Adrenal gland (tissue), 12 donors: ENCODE measurements around the gene OR2H2. TPM values are rescaled to one million over a fixed set of nuclear protein-coding genes. Genes with fewer than 3 reads are reported as not detected.
A peak's percentile ranks its signal among the peaks of the same experiment; 100 is the strongest.

Source experiments
- DNase-seq, 7 donors: peaks; one replicate each; pipeline ENCODE4 v3.0.0-alpha.2; 2019 to 2020
- H3K27ac ChIP-seq, 5 donors: fragments of 200-600 bp; sonication (generic) in 4 of 5; 1 replicate in 3 of 5; 2 replicates in 2 of 5; pipeline versions ENCODE4 v1.5.1 to v1.8.0; 2016 to 2020; ENCODE audit warnings: mild to moderate bottlenecking in 1 of 5
- H3K27me3 ChIP-seq: fragments of 200-600 bp; 2 replicates; pipeline ENCODE4 v1.8.0; 2021
- H3K36me3 ChIP-seq, 2 donors: fragments of 200-600 bp; replicated peaks in 1 of 2; 1 replicate in 1 of 2; 2 replicates in 1 of 2; pipeline versions ENCODE4 v1.5.1 to v1.8.0; 2018 to 2022
- H3K4me1 ChIP-seq, 2 donors: fragments of 200-600 bp; replicated peaks in 1 of 2; 1 replicate in 1 of 2; 2 replicates in 1 of 2; pipeline versions ENCODE4 v1.5.1 to v1.8.0; 2018 to 2021
- H3K4me3 ChIP-seq, 4 donors: fragments of 200-600 bp; sonication (generic) in 3 of 4; one replicate each; pipeline ENCODE4 v1.5.1; 2016 to 2018
- H3K9me3 ChIP-seq, 3 donors: fragments of 200-600 bp; sonication (generic) in 1 of 3; replicated peaks in 1 of 3; 1 replicate in 2 of 3; 2 replicates in 1 of 3; pipeline versions ENCODE4 v1.5.1 to v1.8.0; 2016 to 2021
- CTCF ChIP-seq, 6 experiments: fragments of 450-650 bp in 4 of 6; fragments of 200-600 bp in 2 of 6; sonication (generic) in 1 of 6; IDR thresholded peaks; 1 replicate in 5 of 6; 2 replicates in 1 of 6; pipeline versions ENCODE4 v1.5.1 to v1.8.0; 2016 to 2021; ENCODE audit warnings: antibody characterized with exemption in 6 of 6, mild to moderate bottlenecking in 2 of 6, moderate library complexity in 1 of 6
- POLR2A ChIP-seq, 2 donors: fragments of 450-650 bp; IDR thresholded peaks; one replicate each; pipeline ENCODE4 v1.6.1; 2017; ENCODE audit warnings: antibody characterized with exemption in 2 of 2, mild to moderate bottlenecking in 2 of 2, moderate library complexity in 1 of 2
- WGBS, 4 donors: extraction: QIAGEN DNeasy Blood & Tissue Kit in 2 of 4; methylation state at CpG; one replicate each; pipeline versions ENCODE4 v1.1.5 to v1.1.7; 2013 to 2017; 5-methylcytosine and 5-hydroxymethylcytosine counted together
- intact Hi-C, 2 donors: fragments of 100-400 bp; cut with DNase I; formaldehyde crosslinking; loops; one replicate each; pipeline versions ENCODE4 v1.14.1 to v1.15.0; 2022 to 2023
- polyA plus RNA-seq, 3 donors: library from polyadenylated mRNA; stranded (reverse); fragments of 200-250 nt in 2 of 3; fragments of 350-450 nt in 1 of 3; fragmentation: Illumina TruSeq in 1 of 3; extraction: RNeasy Lipid Tissue Mini Kit (QIAGEN cat#74804) in 1 of 3; gene quantifications; one replicate each; pipeline ENCODE4 v1.2.3, GENCODE V29; 2013 to 2014
- total RNA-seq, 9 donors: library from RNA; depleted of rRNA in 4 of 9; stranded (reverse); fragments of >200 nt in 4 of 9; fragments of 120-200 nt in 1 of 9; fragmentation: NEBNext Ultra II Directional in 1 of 9; extraction: Animal tissue kit (Norgen Biotek cat#: 25700) in 1 of 9; gene quantifications; one replicate each; pipeline versions ENCODE4 v1.1.0 to v1.2.4, GENCODE V29; 2013 to 2023
- donor health status: healthy with polysubstance abuse.
- donor health status: Bipolar disorder and iron deficiency.
- donor health status: DM: yes; HTN: yes; CAD: no.
- donor health status: DM: no; HTN: no; CAD: no.
- donor health status: DM: no; HTN: no; CAD: no.
- donor health status: DM: yes; HTN: yes; CAD: no.

OR2H2 gene
- total and polyA plus RNA-seq, 12 donors, result not detected

- H3K27ac ChIP-seq, result no peak overlapping the region
- H3K4me3 ChIP-seq, result no peak overlapping the region
- intact Hi-C loops, result no loop called here
- DNase-seq, result no peak
- TF ChIP-seq CTCF (IDR thresholded peaks at IDR 0.05) (no peak), POLR2A (IDR thresholded peaks at IDR 0.05) (no peak)
- H3K27me3 ChIP-seq, result peaks cover 8% of the 10 kb centered on the region
- H3K36me3 ChIP-seq, result no peaks in the 10 kb centered on the region
- no peaks in the 10 kb centered on the region for H3K9me3 ChIP-seq
- no peaks in the 10 kb centered on the region for H3K4me1 ChIP-seq
These were observed 8.9 kb upstream of the OR2H2 start for GRCh38 chr6:29576056-29576455.

DNA sequence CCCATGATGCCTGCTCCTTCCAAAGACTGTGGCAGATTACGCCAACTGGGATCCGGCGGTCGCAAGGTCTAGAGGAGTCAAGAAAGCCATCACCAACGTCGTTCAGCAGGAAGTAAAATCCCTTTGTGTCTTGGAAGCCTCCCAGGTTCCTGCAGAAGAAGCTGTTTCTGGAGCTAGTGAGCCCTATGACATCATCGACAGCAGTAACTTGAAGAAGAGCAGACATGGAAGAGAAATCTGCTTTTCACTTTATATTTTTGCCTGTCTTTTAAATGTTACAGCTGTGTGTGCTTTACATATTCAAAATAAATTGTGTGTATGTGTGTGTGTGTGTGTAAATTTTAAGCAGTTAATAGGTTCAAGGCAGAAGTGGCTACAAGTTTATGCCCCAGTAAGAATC lies 7.4 kb upstream of the OR2H2 start:
- no peak overlapping the region for H3K4me3 ChIP-seq
- 66 to 77% (median 71%) methylated on average over 7 of the region's 7 CpGs for WGBS, 4 donors
- H3K27ac ChIP-seq, result no peak overlapping the region
- no peak for DNase-seq
- no peaks in the 10 kb centered on the region for H3K4me1 ChIP-seq
- H3K9me3 ChIP-seq, result no peaks in the 10 kb centered on the region
- no peak for TF ChIP-seq POLR2A (IDR thresholded peaks at IDR 0.05)
- no peak for TF ChIP-seq CTCF (IDR thresholded peaks at IDR 0.05)
- intact Hi-C loops, result no loop called here
- no peaks in the 10 kb centered on the region for H3K36me3 ChIP-seq
- peaks cover 4% of the 10 kb centered on the region for H3K27me3 ChIP-seq

DNA sequence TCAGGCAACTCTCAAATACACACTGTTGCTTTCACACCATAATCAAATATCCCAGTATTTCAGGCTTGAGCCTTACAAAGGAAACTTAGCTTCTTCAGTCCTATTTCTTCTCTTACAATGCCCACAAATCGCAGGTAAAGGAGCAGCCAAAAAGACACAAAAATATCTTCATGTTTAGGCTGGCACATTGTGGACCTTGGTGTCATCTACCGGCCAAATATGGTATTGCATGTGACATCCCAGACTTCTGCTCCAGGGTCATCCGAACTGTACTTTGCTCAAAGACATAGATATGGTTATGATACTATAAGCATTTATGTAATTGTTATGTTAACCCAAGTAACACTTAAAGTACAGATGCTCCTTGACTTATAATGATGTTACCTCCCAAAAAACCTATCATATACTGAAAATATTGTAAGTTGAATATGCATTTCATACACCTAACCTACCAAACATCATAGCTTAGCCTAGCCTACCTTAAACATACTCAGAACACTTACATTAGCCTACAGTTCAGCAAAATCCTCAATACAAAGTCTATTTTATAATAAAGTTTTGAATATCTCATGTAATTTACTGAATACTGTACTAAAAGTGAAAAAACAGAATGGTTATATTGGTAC lies 4.6 kb downstream of the OR2H2 start:
- Histone ChIP-seq H3K4me1 (no peaks in the 10 kb centered on the region), H3K9me3 (no peaks in the 10 kb centered on the region), H3K4me3 (no peak overlapping the region), H3K27me3 (no peaks in the 10 kb centered on the region), H3K27ac (no peak overlapping the region), H3K36me3 (no peaks in the 10 kb centered on the region)
- peak; percentile 31 to 77 (median 47) for DNase-seq
- WGBS, 4 donors, result 2 to 9% (median 3%) methylated on average over 3 of the region's 3 CpGs
- TF ChIP-seq POLR2A (IDR thresholded peaks at IDR 0.05) (no peak), CTCF (IDR thresholded peaks at IDR 0.05) (peak; percentile 90 to 96 (median 94))
- intact Hi-C loops, result loop anchor here in 1 of 2 donors (10.0 kb wide), 1 partner anchor 905 kb away; no protein-coding TSS in a partner anchor

DNA sequence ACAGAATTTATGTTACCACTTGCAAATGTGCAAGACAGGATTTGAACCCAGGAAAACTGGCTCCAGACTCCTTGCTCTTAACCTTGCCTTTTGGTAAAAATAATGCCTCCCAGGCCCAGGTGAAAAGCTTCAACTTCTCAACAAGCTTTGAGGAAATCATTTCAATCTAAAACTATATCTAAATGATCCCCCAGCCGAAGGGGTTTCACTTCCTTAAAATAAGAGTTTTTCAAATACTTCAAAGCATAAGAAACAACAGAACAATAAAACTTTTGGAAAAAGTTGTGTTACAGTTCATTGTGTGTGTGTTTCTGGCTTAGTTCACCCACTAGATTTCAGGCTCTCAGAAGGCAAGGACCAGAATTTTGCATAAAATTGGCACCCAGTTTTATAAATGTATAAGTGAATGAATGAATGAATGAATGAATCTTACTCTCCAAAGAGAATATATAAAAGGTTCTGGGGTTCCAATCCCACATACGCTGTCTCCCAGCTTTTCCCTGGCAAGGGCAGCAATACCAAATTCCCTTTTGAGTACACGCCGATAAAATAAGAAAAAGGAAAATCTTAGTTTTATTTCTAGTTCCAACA lies 5.4 kb downstream of the OR2H2 start:
- WGBS, 4 donors, result 74 to 85% (median 81%) methylated on average over 4 of the region's 4 CpGs

More for the DNA sequence above, 5.4 kb downstream of the OR2H2 start:
- H3K4me3 ChIP-seq, result no peak overlapping the region
- no peak for DNase-seq
- no peaks in the 10 kb centered on the region for H3K36me3 ChIP-seq
- intact Hi-C loops, result no loop called here
- H3K27me3 ChIP-seq, result no peaks in the 10 kb centered on the region
- H3K27ac ChIP-seq, result no peak overlapping the region
- TF ChIP-seq POLR2A (IDR thresholded peaks at IDR 0.05) (no peak), CTCF (IDR thresholded peaks at IDR 0.05) (no peak)
- no peaks in the 10 kb centered on the region for H3K4me1 ChIP-seq
- H3K9me3 ChIP-seq, result no peaks in the 10 kb centered on the region
